Stimulated activated naive CD8-positive, alpha-beta T cell treated with anti-CD3 and anti-CD28 coated beads, Interleukin-15, Interleukin-2, amounts not matched to agents 100 ng/mL and 50 ng/mL, for 24 hours (primary cell): Measurements from ENCODE around the gene AAMDC.
A peak's percentile ranks its signal among the peaks of the same experiment; 100 is the strongest.

Experiments used
- H3K27ac Mint-ChIP-seq: one replicate; pipeline ENCODE4 v1.8.0; 2021; ENCODE audit warnings: mild to moderate bottlenecking, mixed read lengths
- H3K27me3 Mint-ChIP-seq: one replicate; pipeline ENCODE4 v1.8.0; 2021; ENCODE audit warnings: mixed read lengths
- H3K36me3 Mint-ChIP-seq: one replicate; pipeline ENCODE4 v1.8.0; 2021; ENCODE audit warnings: low read depth, mixed read lengths
- H3K4me1 Mint-ChIP-seq: one replicate; pipeline ENCODE4 v1.8.0; 2021; ENCODE audit warnings: low read depth, mixed read lengths
- H3K4me3 Mint-ChIP-seq: one replicate; pipeline ENCODE4 v1.8.0; 2021; ENCODE audit warnings: mild to moderate bottlenecking, mixed read lengths
- H3K9me3 Mint-ChIP-seq: one replicate; pipeline ENCODE4 v1.8.0; 2021; ENCODE audit warnings: mixed read lengths

Gene AAMDC

DNA sequence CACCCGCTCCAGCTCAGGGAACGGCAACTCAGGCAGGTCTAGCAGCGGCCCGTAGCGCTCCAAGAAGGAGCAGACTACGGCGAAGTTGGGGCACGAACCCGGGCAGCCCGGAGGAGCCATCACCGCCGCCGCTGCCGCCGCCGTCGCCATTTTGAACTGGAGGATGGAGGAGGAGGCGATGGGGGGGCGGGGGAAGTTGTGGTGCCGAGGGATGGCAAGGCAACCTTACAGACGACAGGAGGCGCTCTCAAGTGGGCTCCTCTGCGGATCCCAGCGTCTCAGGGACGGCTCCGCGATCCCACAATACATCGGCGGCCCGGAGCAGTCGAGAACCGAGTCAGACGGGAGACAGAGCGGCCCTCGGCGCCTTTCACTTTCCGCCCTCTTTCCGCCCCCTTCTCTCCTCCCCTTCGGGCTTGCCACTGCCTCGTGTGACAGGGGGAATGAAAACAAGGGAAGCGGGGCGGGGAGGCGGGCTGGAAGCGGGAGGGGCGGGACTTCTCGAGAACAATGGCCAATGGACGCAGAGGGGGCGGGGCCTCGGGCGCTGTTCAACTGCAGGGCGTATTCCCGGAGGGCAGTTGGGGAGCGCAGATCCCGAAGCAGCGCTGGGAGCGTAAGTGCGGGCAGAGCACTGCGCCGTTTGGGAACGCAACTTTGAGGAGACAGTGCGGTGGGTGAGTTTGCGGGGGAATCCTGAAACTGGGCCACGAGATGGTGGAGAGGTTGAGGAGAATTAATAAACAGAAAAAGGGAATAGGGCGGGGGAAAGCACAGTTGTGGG, at the start of gene AAMDC, which contains the start of gene RSF1:
Gene AAMDC (plus strand): TSS at position 580 of the 784 bp plus-strand sequence. CDS start 21,353 bp downstream, outside the sequence.
Gene RSF1 (minus strand): TSS at position 158 of the 784 bp plus-strand sequence. CDS start 8 bp downstream, at position 150.
- no peaks in the 10 kb centered on the region for H3K9me3 Mint-ChIP-seq
- H3K36me3 Mint-ChIP-seq: no peaks in the 10 kb centered on the region
- H3K4me1 Mint-ChIP-seq: peaks cover 41% of the 10 kb centered on the region
- H3K4me3 Mint-ChIP-seq: peak within 1 kb of the TSS; percentile 100
- H3K27me3 Mint-ChIP-seq: no peaks in the 10 kb centered on the region
- peak within 1 kb of the TSS; percentile 91 for H3K27ac Mint-ChIP-seq

DNA sequence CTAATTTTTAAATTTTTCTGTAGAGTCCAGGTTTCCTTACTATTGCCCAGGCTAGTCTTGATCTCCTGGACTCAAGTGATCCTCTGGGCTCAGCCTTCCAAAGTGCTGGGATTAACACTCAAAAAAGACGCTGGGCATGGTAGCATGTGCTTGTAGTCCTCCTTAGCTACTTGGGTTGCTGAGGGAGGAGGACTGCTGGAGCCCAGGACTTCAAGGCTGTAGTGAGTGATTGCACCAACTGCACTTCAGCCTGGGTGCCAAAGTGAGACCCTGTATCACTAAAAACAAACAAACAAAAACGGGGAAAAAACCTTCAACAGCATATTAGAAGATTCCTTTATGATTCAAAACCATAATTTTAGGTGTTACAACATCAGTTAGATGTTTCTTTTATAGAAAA, 45.0 kb upstream of the AAMDC start:
- H3K4me1 Mint-ChIP-seq: peaks cover 47% of the 10 kb centered on the region
- H3K27me3 Mint-ChIP-seq: no peaks in the 10 kb centered on the region
- H3K27ac Mint-ChIP-seq: no peak overlapping the region
- H3K36me3 Mint-ChIP-seq: peaks cover 5% of the 10 kb centered on the region
- no peaks in the 10 kb centered on the region for H3K9me3 Mint-ChIP-seq
- no peak overlapping the region for H3K4me3 Mint-ChIP-seq

DNA sequence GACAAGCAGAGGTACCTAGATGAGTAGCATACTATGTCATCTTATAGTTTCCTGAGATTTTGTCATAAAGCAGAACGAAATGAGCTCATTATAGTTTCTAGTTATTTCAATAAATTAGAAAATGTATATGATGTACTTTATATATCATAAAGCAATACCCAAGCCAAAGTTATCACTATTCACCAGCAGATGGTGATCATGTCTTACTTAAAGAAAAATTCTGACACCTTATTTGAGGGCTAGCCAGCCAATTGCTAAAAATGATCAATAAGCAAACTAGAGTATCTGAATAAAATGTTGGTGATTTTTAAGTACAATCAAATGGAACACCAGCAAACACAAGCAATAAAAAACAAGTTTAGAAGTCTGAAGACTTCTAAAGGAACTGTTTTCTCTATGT, 44.5 kb upstream of the AAMDC start:
- Mint-ChIP-seq H3K4me1 (peaks cover 44% of the 10 kb centered on the region), H3K4me3 (no peak overlapping the region), H3K27ac (no peak overlapping the region), H3K9me3 (no peaks in the 10 kb centered on the region), H3K36me3 (peaks cover 5% of the 10 kb centered on the region), H3K27me3 (no peaks in the 10 kb centered on the region)

DNA sequence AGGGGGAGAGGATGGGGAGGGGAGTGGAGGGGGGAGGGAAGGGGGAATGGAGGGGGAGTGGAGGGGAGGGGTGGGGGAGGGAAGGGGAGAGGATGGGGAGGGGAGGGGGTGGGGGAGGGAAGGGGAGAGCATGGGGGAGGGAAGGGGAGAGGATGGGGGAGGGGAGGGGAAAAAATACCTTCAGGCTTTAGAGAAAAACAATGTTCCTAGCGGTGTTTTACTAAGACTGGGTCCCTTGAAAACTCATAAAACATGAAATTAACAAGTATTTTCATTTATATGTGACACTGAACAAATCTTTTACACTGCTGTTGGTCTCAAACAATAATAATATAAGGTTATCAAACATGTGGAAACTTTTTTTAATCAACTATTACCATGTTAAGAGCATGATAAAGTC, 42.8 kb upstream of the AAMDC start:
- Mint-ChIP-seq H3K4me1 (peaks cover 35% of the 10 kb centered on the region), H3K9me3 (no peaks in the 10 kb centered on the region), H3K27ac (no peak overlapping the region), H3K27me3 (no peaks in the 10 kb centered on the region), H3K36me3 (peaks cover 11% of the 10 kb centered on the region), H3K4me3 (no peak overlapping the region)

DNA sequence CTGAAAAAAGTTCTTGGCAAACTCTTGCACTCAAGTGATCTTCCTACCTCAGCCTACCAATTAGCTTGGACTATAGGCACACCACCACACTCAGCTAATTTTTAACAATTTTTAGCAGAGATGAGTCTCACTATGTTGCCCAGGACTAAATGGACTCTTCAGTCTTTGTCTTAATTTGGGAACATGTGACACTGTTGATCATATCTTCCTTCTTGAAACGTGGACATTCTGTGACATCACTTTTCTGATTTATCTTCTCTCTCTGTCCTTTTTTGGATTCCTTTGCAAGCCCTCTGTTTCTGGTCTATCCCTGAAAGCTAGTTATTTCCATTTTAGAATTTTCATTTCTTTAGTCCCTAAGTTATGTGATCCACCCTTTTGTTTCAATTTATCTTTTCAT, 42.4 kb upstream of the AAMDC start:
- H3K9me3 Mint-ChIP-seq: no peaks in the 10 kb centered on the region
- no peak overlapping the region for H3K27ac Mint-ChIP-seq
- H3K4me3 Mint-ChIP-seq: no peak overlapping the region
- peaks cover 11% of the 10 kb centered on the region for H3K36me3 Mint-ChIP-seq
- no peaks in the 10 kb centered on the region for H3K27me3 Mint-ChIP-seq
- H3K4me1 Mint-ChIP-seq: peaks cover 34% of the 10 kb centered on the region

DNA sequence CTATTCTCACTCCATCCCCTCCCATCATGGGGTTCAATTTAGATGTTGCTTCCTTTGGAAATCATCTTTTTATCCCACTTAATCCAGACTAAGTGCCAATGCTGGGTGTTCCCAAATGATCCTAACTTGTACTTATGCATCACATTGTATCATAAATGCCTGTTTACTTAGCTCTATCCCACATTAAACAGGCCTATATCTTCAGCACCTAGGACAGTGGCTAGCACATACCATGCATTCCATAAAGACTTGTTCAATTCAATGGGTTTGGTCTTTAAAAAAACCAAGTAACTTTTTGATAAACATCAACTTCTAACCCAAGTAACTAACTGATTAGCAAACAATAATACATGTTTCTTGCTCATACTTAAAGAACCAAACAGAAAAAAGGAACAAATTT, 41.0 kb upstream of the AAMDC start:
- Mint-ChIP-seq H3K27ac (no peak overlapping the region), H3K36me3 (peaks cover 18% of the 10 kb centered on the region), H3K4me1 (peaks cover 42% of the 10 kb centered on the region), H3K4me3 (no peak overlapping the region), H3K9me3 (no peaks in the 10 kb centered on the region), H3K27me3 (no peaks in the 10 kb centered on the region)

DNA sequence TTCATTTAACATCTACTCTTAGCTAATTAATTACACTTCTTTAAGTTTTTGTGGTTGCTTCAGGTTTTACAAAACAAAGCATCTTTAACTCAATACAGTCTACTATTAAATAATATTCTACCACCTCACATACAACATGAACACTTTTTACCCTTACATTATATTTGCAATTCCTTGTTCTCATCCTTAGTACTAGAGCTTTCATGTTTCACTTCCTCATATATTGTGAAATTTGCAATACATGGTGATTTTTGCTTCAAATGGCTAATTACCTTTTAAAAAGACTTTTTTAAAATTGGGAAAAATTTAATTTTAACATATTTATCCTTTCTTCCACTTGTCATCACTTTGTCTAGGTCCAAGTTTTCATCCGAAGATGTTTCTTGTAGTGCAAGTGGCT, 37.9 kb upstream of the AAMDC start:
- Mint-ChIP-seq H3K27me3 (no peaks in the 10 kb centered on the region), H3K4me1 (peaks cover 57% of the 10 kb centered on the region), H3K4me3 (no peak overlapping the region), H3K9me3 (no peaks in the 10 kb centered on the region), H3K27ac (no peak overlapping the region), H3K36me3 (peaks cover 18% of the 10 kb centered on the region)

DNA sequence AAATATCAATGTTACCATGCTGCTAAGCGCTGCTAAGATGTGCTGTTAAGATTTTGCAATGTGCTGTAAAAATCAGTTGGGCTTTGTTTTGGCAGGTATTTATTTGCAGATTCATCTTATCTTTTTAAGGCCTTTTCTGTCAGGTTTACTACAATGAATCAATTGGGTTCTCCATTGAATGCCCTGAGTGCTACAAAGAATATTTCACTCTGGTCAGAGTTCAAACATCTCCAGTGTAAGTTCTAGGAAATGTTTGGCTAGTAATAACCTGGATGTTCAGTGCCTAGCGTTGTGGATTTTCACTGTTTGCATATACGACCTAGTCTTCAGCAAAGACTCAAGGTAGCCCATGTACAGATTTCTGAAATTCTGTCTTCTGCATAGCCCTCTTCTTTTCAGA, 36.4 kb upstream of the AAMDC start:
- Mint-ChIP-seq H3K27ac (no peak overlapping the region), H3K4me1 (peaks cover 62% of the 10 kb centered on the region), H3K36me3 (peaks cover 18% of the 10 kb centered on the region), H3K9me3 (no peaks in the 10 kb centered on the region), H3K27me3 (no peaks in the 10 kb centered on the region), H3K4me3 (no peak overlapping the region)

DNA sequence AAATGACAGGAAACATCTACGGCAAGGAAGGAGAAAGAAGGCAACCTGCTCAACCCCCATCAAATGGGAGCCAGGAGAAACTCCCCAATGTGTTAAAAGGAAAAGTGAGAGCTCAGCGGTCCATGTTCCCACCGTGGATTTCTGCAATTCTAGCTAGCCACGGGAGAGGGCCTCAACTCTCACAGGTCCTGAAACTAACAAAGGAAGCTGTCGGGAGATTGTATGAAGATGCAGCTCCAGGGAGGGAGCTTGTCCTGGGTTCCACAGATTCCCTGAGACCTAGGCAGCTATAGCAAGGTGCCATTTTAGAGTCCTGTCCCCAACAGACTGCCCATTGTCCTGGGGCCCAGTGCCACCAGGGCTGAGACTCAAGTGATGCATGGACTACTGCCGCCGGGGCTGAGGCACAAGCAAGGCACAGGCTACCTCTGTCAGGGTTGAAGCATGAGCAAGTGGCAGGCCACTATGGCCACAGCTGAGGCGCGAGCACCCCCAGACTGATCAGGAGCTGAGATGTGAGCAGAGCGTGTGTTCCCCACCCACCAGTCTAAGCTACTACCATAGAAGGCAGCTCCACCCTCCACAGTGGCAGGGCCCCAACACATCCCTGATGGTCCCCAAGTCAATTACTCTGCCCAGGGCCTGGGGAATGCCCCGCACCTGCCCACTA, 31.7 kb upstream of the AAMDC start:
- H3K36me3 Mint-ChIP-seq: peaks cover 43% of the 10 kb centered on the region
- H3K27me3 Mint-ChIP-seq: no peaks in the 10 kb centered on the region
- H3K27ac Mint-ChIP-seq: peak overlapping the region; percentile 36
- no peak overlapping the region for H3K4me3 Mint-ChIP-seq
- no peaks in the 10 kb centered on the region for H3K9me3 Mint-ChIP-seq
- peaks cover 66% of the 10 kb centered on the region for H3K4me1 Mint-ChIP-seq

DNA sequence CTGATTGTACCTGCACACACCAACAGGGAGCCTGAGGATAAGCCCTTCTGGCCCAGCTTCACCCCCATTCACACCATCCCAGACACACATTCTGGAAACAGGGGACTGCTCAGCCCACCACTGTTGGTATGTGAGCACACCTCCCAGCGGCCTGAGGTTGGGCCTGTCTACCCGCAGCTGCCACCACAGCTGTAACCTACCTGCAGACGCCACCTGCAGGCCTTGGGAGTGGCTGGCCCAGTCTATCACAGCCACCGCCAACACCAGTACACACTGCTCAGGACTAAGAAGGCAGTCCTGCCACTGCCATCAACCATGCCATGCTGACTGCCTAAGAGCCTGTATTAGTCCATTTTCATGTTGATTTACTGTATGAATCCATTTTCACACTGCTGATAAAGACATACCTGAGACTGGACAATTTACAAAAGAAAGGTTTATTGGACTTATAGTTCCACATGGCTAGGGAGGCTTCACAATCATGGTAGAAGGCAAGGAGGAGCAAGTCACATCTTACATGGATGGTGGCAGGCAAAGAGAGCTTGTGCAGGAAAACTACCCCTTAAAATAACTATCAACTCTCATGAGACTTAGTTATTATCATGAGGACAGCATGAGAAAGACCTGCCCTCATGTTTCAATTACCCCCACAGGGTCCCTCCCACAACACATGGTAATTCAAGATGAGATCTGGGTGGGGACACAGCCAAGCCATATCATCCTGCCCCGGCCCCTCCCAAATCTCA, 31.0 kb upstream of the AAMDC start:
- H3K27ac Mint-ChIP-seq: no peak overlapping the region
- no peak overlapping the region for H3K4me3 Mint-ChIP-seq
- H3K4me1 Mint-ChIP-seq: peaks cover 66% of the 10 kb centered on the region
- H3K36me3 Mint-ChIP-seq: peaks cover 39% of the 10 kb centered on the region
- H3K9me3 Mint-ChIP-seq: no peaks in the 10 kb centered on the region
- no peaks in the 10 kb centered on the region for H3K27me3 Mint-ChIP-seq

DNA sequence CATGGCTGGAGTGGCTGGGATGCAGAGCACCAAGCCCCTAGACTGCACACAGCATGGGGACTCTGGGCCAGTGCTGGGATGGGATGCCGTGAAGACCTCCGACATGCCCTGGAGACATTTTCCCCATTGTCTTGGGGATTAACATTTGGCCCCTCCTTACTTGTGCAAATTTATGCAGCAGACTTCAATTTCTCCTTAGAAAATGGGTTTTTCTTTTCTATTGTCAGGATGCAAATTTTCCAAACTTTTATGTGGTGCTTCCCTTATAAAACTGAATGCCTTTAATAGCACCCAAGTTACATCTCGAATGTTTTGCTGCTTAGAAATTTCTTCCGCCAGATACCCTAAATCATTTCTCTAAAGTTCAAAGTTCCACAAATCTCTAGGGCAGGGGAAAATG, 29.6 kb upstream of the AAMDC start:
- Mint-ChIP-seq H3K4me1 (peaks cover 75% of the 10 kb centered on the region), H3K27me3 (no peaks in the 10 kb centered on the region), H3K36me3 (peaks cover 39% of the 10 kb centered on the region), H3K9me3 (no peaks in the 10 kb centered on the region), H3K27ac (no peak overlapping the region), H3K4me3 (no peak overlapping the region)

DNA sequence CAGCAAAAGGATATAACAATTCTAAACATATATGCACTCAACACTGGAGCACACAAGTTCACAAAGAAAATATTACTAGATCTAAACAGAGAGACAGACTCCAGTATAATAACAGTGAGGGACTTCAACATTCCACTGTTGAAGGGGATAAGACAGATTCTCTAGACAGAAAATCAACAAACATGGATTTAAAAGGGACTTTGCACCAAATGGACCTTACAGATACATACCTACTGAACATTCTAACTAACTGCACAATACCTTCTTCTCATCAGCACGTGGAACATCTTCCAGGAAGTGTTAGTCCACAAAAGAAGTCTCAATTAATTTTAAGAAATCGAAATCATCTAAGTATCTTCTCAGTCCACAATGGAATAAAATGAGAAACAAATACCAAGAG, 27.0 kb upstream of the AAMDC start:
- no peaks in the 10 kb centered on the region for H3K9me3 Mint-ChIP-seq
- peaks cover 54% of the 10 kb centered on the region for H3K36me3 Mint-ChIP-seq
- no peaks in the 10 kb centered on the region for H3K27me3 Mint-ChIP-seq
- H3K4me1 Mint-ChIP-seq: peaks cover 77% of the 10 kb centered on the region
- no peak overlapping the region for H3K4me3 Mint-ChIP-seq
- no peak overlapping the region for H3K27ac Mint-ChIP-seq

DNA sequence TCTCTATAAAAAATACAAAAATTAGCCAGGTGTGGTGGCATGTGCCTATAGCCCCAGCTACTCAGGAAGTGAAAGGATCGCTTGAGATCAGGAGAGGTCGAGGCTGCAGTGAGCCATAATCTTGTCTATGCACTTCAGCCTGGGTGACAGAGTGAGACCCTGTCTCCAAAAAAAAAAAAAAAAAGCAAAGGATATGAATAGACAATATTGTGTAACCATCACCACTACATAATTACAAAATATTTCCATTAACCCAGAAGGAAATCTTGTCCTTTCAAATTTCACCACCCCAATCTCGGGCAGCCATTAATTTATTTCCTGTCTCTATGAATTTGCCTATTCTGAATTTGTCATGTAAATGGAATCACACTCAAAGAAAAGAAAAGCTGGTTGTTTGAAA, 21.6 kb upstream of the AAMDC start:
- Mint-ChIP-seq H3K4me1 (peaks cover 86% of the 10 kb centered on the region), H3K27ac (peak overlapping the region; percentile 58), H3K4me3 (peak overlapping the region; percentile 23)

DNA sequence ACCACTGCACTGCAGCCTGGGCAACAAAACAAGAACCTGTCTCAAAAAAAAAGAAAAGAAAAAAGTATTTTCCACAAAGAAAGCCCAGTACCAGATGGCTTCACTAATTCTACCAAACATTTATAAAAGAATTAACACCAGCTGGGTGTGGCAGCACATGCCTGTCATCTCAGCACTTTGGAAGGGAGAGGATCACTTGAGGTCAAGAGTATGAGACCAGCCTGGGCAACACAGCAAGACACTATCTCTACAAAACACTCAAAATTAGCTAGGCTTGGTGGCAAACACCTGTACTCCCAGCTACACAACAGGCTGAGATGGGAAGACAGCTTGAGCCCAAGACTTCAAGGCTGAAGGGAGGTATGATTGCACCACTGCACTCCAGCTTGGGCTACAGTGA, 20.5 kb upstream of the AAMDC start:
- Mint-ChIP-seq H3K36me3 (peaks cover 15% of the 10 kb centered on the region), H3K9me3 (no peaks in the 10 kb centered on the region), H3K27me3 (no peaks in the 10 kb centered on the region), H3K27ac (peak overlapping the region; percentile 59), H3K4me1 (peaks cover 74% of the 10 kb centered on the region), H3K4me3 (no peak overlapping the region)

More for the DNA sequence above, 21.6 kb upstream of the AAMDC start:
- Mint-ChIP-seq H3K9me3 (no peaks in the 10 kb centered on the region), H3K27me3 (no peaks in the 10 kb centered on the region), H3K36me3 (peaks cover 15% of the 10 kb centered on the region)

DNA sequence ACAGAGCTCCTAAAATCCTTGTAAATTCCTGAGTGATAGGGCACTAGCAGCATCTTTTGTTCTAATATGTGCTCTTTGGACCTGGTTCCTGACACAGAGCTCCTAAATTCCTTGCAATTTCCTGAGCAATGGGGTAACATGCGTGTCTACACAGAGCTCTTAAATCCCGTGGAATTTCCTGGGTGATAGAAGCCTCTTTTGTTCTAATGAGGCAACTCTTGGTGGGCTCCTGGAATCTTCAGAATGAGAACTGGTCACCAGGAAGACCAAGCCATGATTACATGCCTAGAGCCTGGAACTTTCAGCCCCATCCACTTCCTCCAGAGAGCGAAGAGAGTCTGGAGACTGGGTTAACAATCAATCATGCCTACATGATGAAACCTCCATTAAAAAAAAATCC, 19.5 kb upstream of the AAMDC start:
- Mint-ChIP-seq H3K4me3 (no peak overlapping the region), H3K27me3 (no peaks in the 10 kb centered on the region), H3K4me1 (peaks cover 72% of the 10 kb centered on the region), H3K36me3 (peaks cover 15% of the 10 kb centered on the region), H3K27ac (no peak overlapping the region), H3K9me3 (no peaks in the 10 kb centered on the region)
